ENCODE data around the gene ARHGAP40.

ARHGAP40 gene

DNA sequence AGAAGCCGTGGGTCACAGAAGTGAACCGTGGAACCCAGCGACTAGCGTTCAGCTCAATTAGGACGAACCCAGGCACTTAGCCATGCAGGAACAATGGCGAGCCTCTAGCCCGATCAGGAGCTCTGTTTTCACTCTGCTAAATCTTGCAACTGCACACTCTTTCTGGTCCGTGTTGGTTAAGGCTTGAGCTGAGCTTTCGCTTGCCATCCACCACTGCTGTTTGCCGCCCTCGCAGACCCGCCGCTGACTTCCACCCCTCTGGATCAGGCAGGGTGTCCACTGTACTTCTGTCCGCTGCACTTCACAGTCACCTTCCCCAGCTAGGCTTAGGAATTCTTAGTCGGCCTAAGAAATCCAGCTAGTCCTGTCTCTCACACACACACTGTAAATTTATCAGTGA lies 96.9 kb downstream of the ARHGAP40 start:
- Histone ChIP-seq H3K27ac (ENCODE audit: low read depth, low read length, poor library complexity, severe bottlenecking) (no peak overlapping the region), H3K36me3 (ENCODE audit: insufficient read depth, low read length) (no peaks in the 10 kb centered on the region), H4K20me1 (ENCODE audit: insufficient read depth, low read length) (no peaks in the 10 kb centered on the region), H3K79me2 (ENCODE audit: insufficient read depth, low read length) (no peaks in the 10 kb centered on the region), H3K9me3 (ENCODE audit: low read length) (no peaks in the 10 kb centered on the region), H3K27me3 (ENCODE audit: insufficient read depth, low read length) (no peaks in the 10 kb centered on the region; the same call in 1 of the 2 replicates), H3F3A (ENCODE audit: insufficient read depth, low read length) (no peaks in the 10 kb centered on the region), H3K9me2 (ENCODE audit: low read depth, low read length) (no peaks in the 10 kb centered on the region), H3K4me3 (ENCODE audit: low read depth, low read length, poor library complexity, severe bottlenecking) (no peak overlapping the region), H3K4me2 (ENCODE audit: low read length) (no peak overlapping the region), H2AFZ (ENCODE audit: low read length) (no peak overlapping the region), H3K4me1 (ENCODE audit: insufficient read depth, low read length, severe bottlenecking) (no peaks in the 10 kb centered on the region), H3K9ac (ENCODE audit: low read length) (no peak overlapping the region)
- TF ChIP-seq CTCF (IDR thresholded peaks at IDR 0.05; ENCODE audit: low read length) (no peak), EZH2 (IDR thresholded peaks at IDR 0.05; ENCODE audit: borderline replicate concordance, low read length) (no peak)

- Histone ChIP-seq H3K4me3 (ENCODE audit: low read depth, low read length, poor library complexity, severe bottlenecking) (no peak overlapping the region), H3K27me3 (ENCODE audit: insufficient read depth, low read length) (no peaks in the 10 kb centered on the region; the same call in 1 of the 2 replicates)
Observed at GRCh38 chr20:38700141-38700540, 98.5 kb downstream of the ARHGAP40 start.

More at GRCh38 chr20:38700141-38700540, 98.5 kb downstream of the ARHGAP40 start:
- Histone ChIP-seq H2AFZ (ENCODE audit: low read length) (no peak overlapping the region), H3K27ac (ENCODE audit: low read depth, low read length, poor library complexity, severe bottlenecking) (no peak overlapping the region), H3K4me2 (ENCODE audit: low read length) (no peak overlapping the region), H3K9me3 (ENCODE audit: low read length) (no peaks in the 10 kb centered on the region), H3K36me3 (ENCODE audit: insufficient read depth, low read length) (no peaks in the 10 kb centered on the region), H3K4me1 (ENCODE audit: insufficient read depth, low read length, severe bottlenecking) (no peaks in the 10 kb centered on the region), H3K79me2 (ENCODE audit: insufficient read depth, low read length) (no peaks in the 10 kb centered on the region), H3K9ac (ENCODE audit: low read length) (no peak overlapping the region), H3F3A (ENCODE audit: insufficient read depth, low read length) (no peaks in the 10 kb centered on the region), H3K9me2 (ENCODE audit: low read depth, low read length) (no peaks in the 10 kb centered on the region), H4K20me1 (ENCODE audit: insufficient read depth, low read length) (no peaks in the 10 kb centered on the region)
- no peak for TF ChIP-seq CTCF (IDR thresholded peaks at IDR 0.05; ENCODE audit: low read length)
- TF ChIP-seq EZH2 (IDR thresholded peaks at IDR 0.05; ENCODE audit: borderline replicate concordance, low read length) = no peak

Measured in OCI-LY1 (cell line).